ENCODE data around the gene NFATC4.
"Not testable (repeated sequence)": the region's sequence is repeated elsewhere in the genome, so short reads cannot be mapped to it uniquely, and the experiment has no call there.

The NFATC4 gene

DNA sequence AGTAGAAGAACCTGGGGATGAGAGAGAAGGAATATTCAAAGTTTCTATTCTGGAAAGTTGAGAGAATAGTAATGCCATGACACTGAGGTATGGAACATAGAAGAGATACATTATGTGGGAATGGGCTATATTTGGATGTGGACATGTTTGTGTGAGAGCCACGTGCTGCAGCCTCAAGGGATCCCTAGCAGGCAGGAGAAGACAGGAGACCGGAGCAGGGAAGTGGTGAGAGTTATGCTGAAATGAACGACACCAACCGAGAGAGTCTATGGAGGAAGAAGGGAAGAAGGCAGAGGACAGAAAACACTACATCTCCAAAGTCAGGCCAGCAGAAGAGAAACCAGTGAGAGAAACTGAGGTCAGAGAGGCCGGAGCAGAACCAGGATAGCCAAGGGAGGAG, 18.2 kb upstream of the NFATC4 start:
- no peak for FAIRE-seq
- TF ChIP-seq, protein P1, sequence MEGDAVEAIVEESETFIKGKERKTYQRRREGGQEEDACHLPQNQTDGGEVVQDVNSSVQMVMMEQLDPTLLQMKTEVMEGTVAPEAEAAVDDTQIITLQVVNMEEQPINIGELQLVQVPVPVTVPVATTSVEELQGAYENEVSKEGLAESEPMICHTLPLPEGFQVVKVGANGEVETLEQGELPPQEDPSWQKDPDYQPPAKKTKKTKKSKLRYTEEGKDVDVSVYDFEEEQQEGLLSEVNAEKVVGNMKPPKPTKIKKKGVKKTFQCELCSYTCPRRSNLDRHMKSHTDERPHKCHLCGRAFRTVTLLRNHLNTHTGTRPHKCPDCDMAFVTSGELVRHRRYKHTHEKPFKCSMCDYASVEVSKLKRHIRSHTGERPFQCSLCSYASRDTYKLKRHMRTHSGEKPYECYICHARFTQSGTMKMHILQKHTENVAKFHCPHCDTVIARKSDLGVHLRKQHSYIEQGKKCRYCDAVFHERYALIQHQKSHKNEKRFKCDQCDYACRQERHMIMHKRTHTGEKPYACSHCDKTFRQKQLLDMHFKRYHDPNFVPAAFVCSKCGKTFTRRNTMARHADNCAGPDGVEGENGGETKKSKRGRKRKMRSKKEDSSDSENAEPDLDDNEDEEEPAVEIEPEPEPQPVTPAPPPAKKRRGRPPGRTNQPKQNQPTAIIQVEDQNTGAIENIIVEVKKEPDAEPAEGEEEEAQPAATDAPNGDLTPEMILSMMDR (IDR thresholded peaks at IDR 0.05; ENCODE audit: insufficient read depth, missing control alignments) = no peak

GRCh38 chr14:24351517-24351916, 16.5 kb upstream of the NFATC4 start:
- no peak for DNase-seq (ENCODE audit: insufficient read length, low spot score)
- TF ChIP-seq, protein P1 (IDR thresholded peaks at IDR 0.05; ENCODE audit: insufficient read depth, missing control alignments) = no peak

More for the DNA sequence above, 18.2 kb upstream of the NFATC4 start:
- no peak for DNase-seq (ENCODE audit: insufficient read length, low spot score)

DNA sequence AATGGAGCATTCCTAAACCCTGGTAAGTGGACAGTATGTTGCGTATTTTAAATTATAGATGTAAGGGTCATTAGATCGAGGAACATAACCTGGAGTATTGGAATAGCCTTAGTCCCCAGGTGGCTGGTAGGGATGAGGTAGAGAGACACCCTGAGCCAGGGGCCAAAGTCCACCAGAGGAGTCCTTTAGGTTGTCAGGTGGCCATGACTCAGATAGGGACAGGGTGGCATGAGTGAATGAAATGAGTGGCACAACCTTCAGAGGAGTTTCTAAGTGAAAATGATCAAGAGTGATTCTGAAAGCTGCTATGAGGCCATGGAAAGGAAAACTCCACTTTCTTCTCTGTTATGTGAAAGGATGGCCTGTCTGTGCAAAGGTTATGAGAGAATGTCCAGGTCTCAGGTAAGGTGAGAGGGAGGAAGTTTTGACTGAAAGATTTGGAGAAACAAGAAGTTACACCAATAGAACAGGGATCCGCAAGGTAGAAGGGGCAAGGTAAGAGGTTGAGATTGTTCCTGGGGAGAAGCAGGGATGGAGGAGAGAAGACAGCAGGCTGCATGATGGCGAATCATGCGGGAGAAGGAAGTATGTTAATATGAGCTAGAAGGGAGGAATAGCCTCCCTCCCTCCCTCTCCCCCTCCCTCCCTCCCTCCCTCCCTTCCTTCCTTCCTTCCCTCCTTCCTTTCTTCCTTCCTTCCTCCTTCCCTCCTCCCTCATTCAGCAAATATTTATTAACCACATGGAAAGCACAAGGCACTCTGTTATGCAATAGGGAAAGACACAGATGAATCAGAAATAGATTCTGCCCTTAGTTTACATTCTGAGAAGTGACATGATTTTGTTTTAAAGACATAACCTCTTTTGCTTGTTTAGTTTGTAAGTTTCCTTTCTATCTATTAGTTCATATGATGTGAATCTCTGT, 14.2 kb upstream of the NFATC4 start:
- no peak for FAIRE-seq
- no peak for DNase-seq (ENCODE audit: insufficient read length, low spot score)
- TF ChIP-seq, protein P1 (IDR thresholded peaks at IDR 0.05; ENCODE audit: insufficient read depth, missing control alignments) = no peak

More at GRCh38 chr14:24351517-24351916, 16.5 kb upstream of the NFATC4 start:
- FAIRE-seq = no peak

DNA sequence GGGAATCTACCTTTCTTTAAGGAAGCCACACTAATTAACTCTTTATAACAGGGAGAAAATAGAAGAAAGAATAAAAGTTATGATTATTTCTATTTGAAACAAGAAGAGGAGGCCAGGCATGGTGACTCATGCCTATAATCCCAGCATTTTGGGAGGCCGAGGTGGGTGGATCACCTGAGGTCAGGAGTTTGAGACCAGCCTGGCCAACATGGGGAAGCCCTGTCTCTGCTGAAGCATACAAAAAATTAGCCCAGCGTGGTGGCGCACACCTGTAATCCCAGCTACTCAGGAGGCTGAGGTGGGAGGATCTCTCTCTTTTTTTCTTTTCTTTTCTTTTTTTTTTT, 13.5 kb upstream of the NFATC4 start:
- FAIRE-seq; DNase-seq (ENCODE audit: insufficient read length, low spot score): not testable (repeated sequence)

DNA sequence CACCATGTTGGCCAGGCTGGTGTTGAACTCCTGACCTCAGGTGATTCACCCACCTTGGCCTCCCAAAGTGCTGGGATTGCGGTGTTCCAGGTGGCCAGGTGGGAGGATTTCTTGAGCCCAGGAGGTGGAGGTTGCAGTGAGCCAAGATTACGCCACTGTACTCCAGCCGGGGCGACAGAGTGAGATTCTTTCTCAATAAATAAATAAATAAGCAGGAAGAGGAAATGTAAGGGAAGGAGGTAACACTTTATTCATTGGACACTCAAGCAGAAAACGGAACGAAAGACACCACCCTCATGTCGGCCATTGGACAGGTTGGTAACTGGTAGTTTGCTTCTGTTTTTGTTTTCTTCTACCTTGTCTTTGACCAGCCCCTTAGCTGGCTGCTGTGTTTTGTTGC, 13.0 kb upstream of the NFATC4 start:
- TF ChIP-seq, protein P1 (IDR thresholded peaks at IDR 0.05; ENCODE audit: insufficient read depth, missing control alignments) = no peak
- no peak for DNase-seq (ENCODE audit: insufficient read length, low spot score)
- no peak for FAIRE-seq

- TF ChIP-seq, protein P1 (IDR thresholded peaks at IDR 0.05; ENCODE audit: insufficient read depth, missing control alignments) = no peak
These were observed 11.8 kb upstream of the NFATC4 start for GRCh38 chr14:24356208-24356607.

GRCh38 chr14:24360281-24360680, 7.7 kb upstream of the NFATC4 start:
- DNase-seq (ENCODE audit: insufficient read length, low spot score) (no peak), FAIRE-seq (no peak)
- TF ChIP-seq, protein P1 (IDR thresholded peaks at IDR 0.05; ENCODE audit: insufficient read depth, missing control alignments) = no peak

More at GRCh38 chr14:24356208-24356607, 11.8 kb upstream of the NFATC4 start:
- DNase-seq (ENCODE audit: insufficient read length, low spot score) (no peak), FAIRE-seq (no peak)
